Measurements from ENCODE around the gene LMF2. TPM values are rescaled to one million over a fixed set of nuclear protein-coding genes. Genes with fewer than 3 reads are reported as not detected.

The LMF2 gene
- total RNA-seq, 1 donor from 2014 or later, result 93.2 TPM

DNA sequence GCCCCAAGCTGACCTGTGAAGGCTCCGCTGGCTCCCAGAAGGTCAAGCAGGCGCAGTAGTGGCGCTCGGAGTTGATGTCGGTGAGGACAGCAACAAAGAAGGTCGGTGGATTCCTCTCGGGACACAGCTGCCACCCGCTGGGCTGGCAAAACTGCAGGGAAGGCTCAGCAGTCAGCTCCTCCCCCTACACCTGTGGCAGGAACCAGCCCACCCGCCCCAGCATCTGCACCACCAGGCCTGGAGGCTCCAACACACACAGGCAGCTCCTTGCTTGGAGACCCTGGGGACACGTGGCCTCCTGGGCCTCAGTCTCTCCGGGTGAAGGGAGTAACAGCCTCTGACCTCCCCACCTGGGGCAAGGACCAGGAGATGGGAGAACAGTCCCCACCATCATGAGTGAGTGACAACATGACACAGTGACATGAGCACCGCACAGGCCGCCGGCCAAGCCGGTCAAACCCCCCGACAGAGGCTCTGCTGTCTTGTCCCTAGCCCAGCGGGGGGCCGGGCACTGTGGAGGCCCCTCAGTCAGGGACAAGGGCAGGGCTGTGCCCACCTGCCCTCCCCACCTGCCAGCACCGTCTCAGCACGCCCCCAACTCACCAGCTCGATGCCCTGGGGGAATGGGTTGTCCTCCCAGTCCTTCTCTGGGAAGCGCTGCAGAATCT is 39.6 kb downstream of the LMF2 start:
- no peak overlapping the region for H3K4me3 ChIP-seq (ENCODE audit: insufficient read depth, low read depth, low read length)
- no peaks in the 10 kb centered on the region for H3K9me3 ChIP-seq (ENCODE audit: insufficient read depth, low read depth, low read length)
- H3K36me3 ChIP-seq (ENCODE audit: insufficient read depth, low read length), result peaks cover 4% of the 10 kb centered on the region
- peaks cover 71% of the 10 kb centered on the region for H4K20me1 ChIP-seq (ENCODE audit: insufficient read depth, low read length)
- Mint-ChIP-seq H3K4me1 (ENCODE audit: low read depth, unreplicated experiment) (peaks cover 10% of the 10 kb centered on the region), H3K9me3 (ENCODE audit: unreplicated experiment) (no peaks in the 10 kb centered on the region), H3K27ac (ENCODE audit: unreplicated experiment) (no peak overlapping the region), H3K36me3 (ENCODE audit: low read depth, unreplicated experiment) (peaks cover 2% of the 10 kb centered on the region), H3K4me3 (ENCODE audit: unreplicated experiment) (no peak overlapping the region), H3K27me3 (ENCODE audit: low read depth, unreplicated experiment) (no peaks in the 10 kb centered on the region)
- H3K9ac ChIP-seq (ENCODE audit: low read length), result no peak overlapping the region
- FAIRE-seq (no peak), DNase-seq (ENCODE audit: low read depth) (no peak)
- H3K4me1 ChIP-seq (ENCODE audit: insufficient read depth, low read length), result peaks cover 19% of the 10 kb centered on the region
- H3K79me2 ChIP-seq (ENCODE audit: insufficient read depth, low read length), result peaks cover 53% of the 10 kb centered on the region
- no peak overlapping the region for H3K27ac ChIP-seq (ENCODE audit: low read depth, low read length)
- H3K4me2 ChIP-seq (ENCODE audit: low read length), result no peak overlapping the region
- H2AFZ ChIP-seq (ENCODE audit: low read depth, low read length), result no peak overlapping the region
- no peaks in the 10 kb centered on the region for H3K27me3 ChIP-seq (ENCODE audit: insufficient read depth, low read length)
- TF ChIP-seq EZH2 (IDR thresholded peaks at IDR 0.05; ENCODE audit: insufficient read depth, low read length), result no peak
- TF ChIP-seq, protein P1, sequence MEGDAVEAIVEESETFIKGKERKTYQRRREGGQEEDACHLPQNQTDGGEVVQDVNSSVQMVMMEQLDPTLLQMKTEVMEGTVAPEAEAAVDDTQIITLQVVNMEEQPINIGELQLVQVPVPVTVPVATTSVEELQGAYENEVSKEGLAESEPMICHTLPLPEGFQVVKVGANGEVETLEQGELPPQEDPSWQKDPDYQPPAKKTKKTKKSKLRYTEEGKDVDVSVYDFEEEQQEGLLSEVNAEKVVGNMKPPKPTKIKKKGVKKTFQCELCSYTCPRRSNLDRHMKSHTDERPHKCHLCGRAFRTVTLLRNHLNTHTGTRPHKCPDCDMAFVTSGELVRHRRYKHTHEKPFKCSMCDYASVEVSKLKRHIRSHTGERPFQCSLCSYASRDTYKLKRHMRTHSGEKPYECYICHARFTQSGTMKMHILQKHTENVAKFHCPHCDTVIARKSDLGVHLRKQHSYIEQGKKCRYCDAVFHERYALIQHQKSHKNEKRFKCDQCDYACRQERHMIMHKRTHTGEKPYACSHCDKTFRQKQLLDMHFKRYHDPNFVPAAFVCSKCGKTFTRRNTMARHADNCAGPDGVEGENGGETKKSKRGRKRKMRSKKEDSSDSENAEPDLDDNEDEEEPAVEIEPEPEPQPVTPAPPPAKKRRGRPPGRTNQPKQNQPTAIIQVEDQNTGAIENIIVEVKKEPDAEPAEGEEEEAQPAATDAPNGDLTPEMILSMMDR (IDR thresholded peaks at IDR 0.05; ENCODE audit: insufficient read depth, low read depth, low read length), result no peak

DNA sequence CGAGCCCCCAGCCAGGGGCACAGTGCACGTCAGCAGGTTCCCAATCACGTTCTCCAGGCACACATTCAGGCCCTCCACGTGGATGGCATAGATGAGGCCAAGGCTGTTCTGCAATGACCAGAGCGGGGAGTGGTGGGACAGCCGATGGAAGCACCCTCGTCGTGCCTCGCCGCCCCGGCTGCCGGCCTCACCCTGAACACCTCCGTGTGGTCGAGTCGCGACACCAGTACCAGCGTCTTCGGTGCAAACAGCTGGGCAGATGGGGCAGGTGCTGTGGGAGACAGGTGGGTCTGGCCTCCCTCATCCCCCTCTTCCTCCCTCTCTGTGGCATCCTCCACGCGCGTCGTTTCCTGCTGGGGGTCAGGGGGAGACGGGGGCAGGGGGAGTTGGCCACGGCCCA is 40.2 kb downstream of the LMF2 start:
- TF ChIP-seq EZH2 (IDR thresholded peaks at IDR 0.05; ENCODE audit: insufficient read depth, low read length), result no peak
- TF ChIP-seq, protein P1 (IDR thresholded peaks at IDR 0.05; ENCODE audit: insufficient read depth, low read depth, low read length), result no peak
- H3K36me3 ChIP-seq (ENCODE audit: insufficient read depth, low read length), result peaks cover 4% of the 10 kb centered on the region
- no peak overlapping the region for H3K4me3 ChIP-seq (ENCODE audit: insufficient read depth, low read depth, low read length)
- H3K27me3 ChIP-seq (ENCODE audit: insufficient read depth, low read length), result no peaks in the 10 kb centered on the region
- H3K27ac ChIP-seq (ENCODE audit: low read depth, low read length), result no peak overlapping the region
- Mint-ChIP-seq H3K4me3 (ENCODE audit: unreplicated experiment) (no peak overlapping the region), H3K27me3 (ENCODE audit: low read depth, unreplicated experiment) (no peaks in the 10 kb centered on the region), H3K9me3 (ENCODE audit: unreplicated experiment) (no peaks in the 10 kb centered on the region), H3K36me3 (ENCODE audit: low read depth, unreplicated experiment) (peaks cover 1% of the 10 kb centered on the region), H3K4me1 (ENCODE audit: low read depth, unreplicated experiment) (peaks cover 9% of the 10 kb centered on the region), H3K27ac (ENCODE audit: unreplicated experiment) (no peak overlapping the region)
- H3K9me3 ChIP-seq (ENCODE audit: insufficient read depth, low read depth, low read length), result no peaks in the 10 kb centered on the region
- no peak for FAIRE-seq
- H3K4me2 ChIP-seq (ENCODE audit: low read length), result no peak overlapping the region
- DNase-seq (ENCODE audit: low read depth), result no peak
- peaks cover 66% of the 10 kb centered on the region for H4K20me1 ChIP-seq (ENCODE audit: insufficient read depth, low read length)
- peaks cover 47% of the 10 kb centered on the region for H3K79me2 ChIP-seq (ENCODE audit: insufficient read depth, low read length)
- peaks cover 18% of the 10 kb centered on the region for H3K4me1 ChIP-seq (ENCODE audit: insufficient read depth, low read length)
- H2AFZ ChIP-seq (ENCODE audit: low read depth, low read length), result no peak overlapping the region
- no peak overlapping the region for H3K9ac ChIP-seq (ENCODE audit: low read length)
